Measurements from ENCODE around the gene PCDHAC1. TPM values are rescaled to one million over a fixed set of nuclear protein-coding genes. Genes with fewer than 3 reads are reported as not detected.

The PCDHAC1 gene
- total RNA-seq, 1 donor from 2014 or later = 0.05 TPM

- peak; percentile 17 for DNase-seq (ENCODE audit: low read depth)
These were observed 40.5 kb downstream of the PCDHAC1 start, which contains the start of gene PCDHAC2 for GRCh38 chr5:140966293-140967225. PCDHAC2 (plus strand) TSS chr5:140966476; CDS start chr5:140966767, 291 bp downstream.

GRCh38 chr5:140967226-140967893, 41.3 kb downstream of the PCDHAC1 start:
- no peak for DNase-seq (ENCODE audit: low read depth)

GRCh38 chr5:140969880-140970279, 43.8 kb downstream of the PCDHAC1 start:
- no peak for DNase-seq (ENCODE audit: low read depth)

- no peak for DNase-seq (ENCODE audit: low read depth)
These were observed 47.5 kb downstream of the PCDHAC1 start for GRCh38 chr5:140973550-140973949.

GRCh38 chr5:140977003-140977402, 50.9 kb downstream of the PCDHAC1 start:
- DNase-seq (ENCODE audit: low read depth) = peak; percentile 32

- no peak for DNase-seq (ENCODE audit: low read depth)
These were observed 52.2 kb downstream of the PCDHAC1 start for GRCh38 chr5:140978260-140978659.

GRCh38 chr5:140978983-140979382, 52.9 kb downstream of the PCDHAC1 start:
- DNase-seq (ENCODE audit: low read depth) = no peak

Other genes starting within 250 kb of the PCDHAC1 start
- 49.4 and 52.5 TPM in 2 replicates for gene HARS1, start 234.9 kb upstream of the PCDHAC1 start, total RNA-seq
- 24.4 and 30.9 TPM in 2 replicates for gene HARS2, start 234.8 kb upstream of the PCDHAC1 start, total RNA-seq
- 46.7 and 61.3 TPM in 2 replicates for gene ZMAT2, start 225.9 kb upstream of the PCDHAC1 start, total RNA-seq
- 0.10 TPM in 1 of 2 replicates, not detected in the other for gene PCDHA1, start 140.2 kb upstream of the PCDHAC1 start, total RNA-seq
- gene PCDHA2, start 131.4 kb upstream of the PCDHAC1 start, total RNA-seq = 0.36 TPM in 1 of 2 replicates, not detected in the other
- gene PCDHA3, start 125.2 kb upstream of the PCDHAC1 start, total RNA-seq = 0.16 TPM in 2 replicates
- gene PCDHA4, start 119.2 kb upstream of the PCDHAC1 start, total RNA-seq = 1.2 and 1.4 TPM in 2 replicates
- 0.03 and 0.05 TPM in 2 replicates for gene PCDHA5, start 104.7 kb upstream of the PCDHAC1 start, total RNA-seq
- 0.11 TPM in 1 of 2 replicates, not detected in the other for gene PCDHA6, start 98.3 kb upstream of the PCDHAC1 start, total RNA-seq
- 0.36 and 0.48 TPM in 2 replicates for gene PCDHA7, start 92.0 kb upstream of the PCDHAC1 start, total RNA-seq
- not detected in 2 replicates for gene PCDHA8, start 85.1 kb upstream of the PCDHAC1 start, total RNA-seq
- gene PCDHA9, start 77.9 kb upstream of the PCDHAC1 start, total RNA-seq = under 0.01 and 0.03 TPM in 2 replicates
- 0.03 and 0.05 TPM in 2 replicates for gene PCDHA10, start 70.4 kb upstream of the PCDHAC1 start, total RNA-seq
- 0.13 and 0.26 TPM in 2 replicates for gene PCDHA11, start 57.3 kb upstream of the PCDHAC1 start, total RNA-seq
- gene PCDHA12, start 51.0 kb upstream of the PCDHAC1 start, total RNA-seq = 0.03 and 0.16 TPM in 2 replicates
- gene PCDHA13, start 44.2 kb upstream of the PCDHAC1 start, total RNA-seq = 0.05 TPM in 1 of 2 replicates, not detected in the other
- 0.05 and 0.10 TPM in 2 replicates for gene PCDHAC2, start 40.2 kb downstream of the PCDHAC1 start, total RNA-seq
- gene PCDHB1, start 125.1 kb downstream of the PCDHAC1 start, total RNA-seq = not detected in 2 replicates
- gene PCDHB2, start 168.3 kb downstream of the PCDHAC1 start, total RNA-seq = 20.3 and 21.5 TPM in 2 replicates
- gene PCDHB3, start 174.2 kb downstream of the PCDHAC1 start, total RNA-seq = 4.2 and 4.7 TPM in 2 replicates
- 6.6 and 7.1 TPM in 2 replicates for gene PCDHB4, start 195.5 kb downstream of the PCDHAC1 start, total RNA-seq
- 0.36 and 1.0 TPM in 2 replicates for gene PCDHB5, start 208.9 kb downstream of the PCDHAC1 start, total RNA-seq
- gene PCDHB6, start 223.8 kb downstream of the PCDHAC1 start, total RNA-seq = 1.5 and 2.3 TPM in 2 replicates
- gene PCDHB7, start 246.3 kb downstream of the PCDHAC1 start, total RNA-seq = 5.1 and 6.6 TPM in 2 replicates